ENCODE results near the gene COQ10A.
A peak's percentile ranks its signal among the peaks of the same experiment; 100 is the strongest.
"Not testable (repeated sequence)": the region's sequence is repeated elsewhere in the genome, so short reads cannot be mapped to it uniquely, and the experiment has no call there.

COQ10A gene

GRCh38 chr12:56242986-56243385, 23.8 kb upstream of the COQ10A start:
- DNase-seq: no peak

GRCh38 chr12:56243731-56244181, 23.0 kb upstream of the COQ10A start:
- DNase-seq: no peak

GRCh38 chr12:56244494-56244893, 22.2 kb upstream of the COQ10A start:
- no peak for DNase-seq

GRCh38 chr12:56247923-56248322, 18.8 kb upstream of the COQ10A start:
- no peak for DNase-seq

GRCh38 chr12:56248711-56249110, 18.0 kb upstream of the COQ10A start:
- no peak for DNase-seq

- no peak for DNase-seq
Measured at GRCh38 chr12:56252649-56253048, 14.1 kb upstream of the COQ10A start.

DNA sequence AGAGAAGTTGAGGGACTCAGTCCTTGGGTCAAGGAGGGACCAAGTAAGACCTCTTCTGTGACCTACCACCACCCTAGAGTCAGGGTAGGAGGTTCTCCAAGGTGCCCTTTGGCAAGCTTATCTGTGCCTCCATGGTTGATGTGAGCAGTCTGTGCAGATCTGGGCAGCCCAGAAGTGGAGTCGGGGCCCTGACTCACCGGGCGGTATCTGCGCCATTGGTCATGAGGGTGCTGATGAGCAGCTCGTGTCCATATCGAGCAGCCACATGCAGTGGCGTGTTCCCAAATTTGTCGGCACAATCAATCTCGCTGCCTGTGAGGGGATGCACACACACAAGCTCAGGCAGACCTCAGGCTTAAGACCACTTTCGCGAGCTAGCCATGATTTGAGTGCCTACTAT, 13.7 kb upstream of the COQ10A start:
- DNase-seq: no peak

DNA sequence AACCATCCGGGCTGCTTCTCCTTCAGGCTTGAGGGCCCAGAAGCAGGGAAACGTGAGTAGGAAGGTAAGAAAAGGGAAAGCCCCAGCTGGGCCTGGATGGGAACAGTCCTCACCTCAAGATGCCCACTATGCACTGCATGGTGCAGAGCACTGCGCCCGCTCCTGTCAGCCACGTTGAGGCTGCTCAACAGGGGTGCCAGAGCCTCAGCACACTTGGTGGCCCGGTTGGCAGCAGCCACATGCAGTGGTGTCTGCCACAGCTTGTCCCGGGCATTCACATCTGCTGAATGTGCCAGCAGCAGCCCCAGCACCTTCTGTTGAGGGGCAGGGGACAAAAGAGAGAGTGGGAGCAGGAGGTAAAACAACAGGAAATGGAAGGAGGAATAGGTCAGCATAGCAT, 11.1 kb upstream of the COQ10A start:
- no peak for DNase-seq

GRCh38 chr12:56256326-56256960, 10.3 kb upstream of the COQ10A start:
- peak in 2 of 56 donors; percentile 8 to 47 for DNase-seq

DNA sequence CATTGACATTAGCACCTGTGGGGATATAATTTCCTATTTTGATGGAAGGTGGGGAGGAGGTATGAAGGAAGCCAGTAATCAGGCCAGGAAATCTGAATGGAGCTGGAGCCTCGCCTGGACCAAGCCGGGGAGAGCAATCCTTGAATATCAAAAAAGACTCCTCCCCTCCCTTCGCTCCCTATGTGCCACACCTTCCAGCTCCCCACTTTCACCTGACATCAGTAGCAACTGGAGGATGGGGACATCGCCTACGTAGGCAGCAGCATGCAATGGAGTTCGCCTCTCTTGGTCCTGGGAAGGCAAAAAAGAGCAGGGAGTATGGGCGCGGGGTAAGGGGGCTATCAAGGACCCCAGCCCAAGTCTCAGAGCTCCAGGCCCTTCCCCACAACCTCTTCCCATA, 9.7 kb upstream of the COQ10A start:
- DNase-seq: peak in 8 of 56 donors; percentile 8 to 34 (median 22)

DNA sequence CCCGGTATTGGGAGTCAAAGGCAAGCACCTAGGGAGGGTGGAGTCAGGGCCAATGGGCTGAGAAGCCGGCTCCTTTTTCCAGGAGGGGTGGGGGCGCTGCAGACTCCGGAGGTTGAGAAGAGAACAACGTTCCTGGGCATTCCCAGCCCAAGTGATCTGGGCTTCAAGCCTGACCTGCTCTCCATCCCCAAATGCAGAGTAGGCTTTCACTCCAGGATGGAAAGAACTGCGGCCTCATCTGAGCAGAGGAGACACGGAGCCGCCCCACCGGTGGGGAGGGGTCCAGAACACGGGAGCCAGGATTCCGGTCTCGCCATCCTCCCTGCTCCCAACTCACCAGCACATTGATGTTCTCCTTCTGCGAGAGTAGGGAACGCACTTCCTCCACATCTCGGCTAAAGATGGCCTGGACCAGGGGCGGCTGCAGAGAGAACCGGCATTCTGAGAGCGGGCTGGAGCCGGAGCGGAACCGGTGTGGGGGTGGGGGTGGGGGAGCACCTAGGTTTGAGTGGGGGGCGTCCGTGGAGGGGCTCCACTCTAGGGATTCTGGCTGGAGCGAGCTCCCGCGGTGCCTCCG, 9.2 kb upstream of the COQ10A start:
- peak in 19 of 56 donors; percentile 2 to 52 (median 27) for DNase-seq

DNA sequence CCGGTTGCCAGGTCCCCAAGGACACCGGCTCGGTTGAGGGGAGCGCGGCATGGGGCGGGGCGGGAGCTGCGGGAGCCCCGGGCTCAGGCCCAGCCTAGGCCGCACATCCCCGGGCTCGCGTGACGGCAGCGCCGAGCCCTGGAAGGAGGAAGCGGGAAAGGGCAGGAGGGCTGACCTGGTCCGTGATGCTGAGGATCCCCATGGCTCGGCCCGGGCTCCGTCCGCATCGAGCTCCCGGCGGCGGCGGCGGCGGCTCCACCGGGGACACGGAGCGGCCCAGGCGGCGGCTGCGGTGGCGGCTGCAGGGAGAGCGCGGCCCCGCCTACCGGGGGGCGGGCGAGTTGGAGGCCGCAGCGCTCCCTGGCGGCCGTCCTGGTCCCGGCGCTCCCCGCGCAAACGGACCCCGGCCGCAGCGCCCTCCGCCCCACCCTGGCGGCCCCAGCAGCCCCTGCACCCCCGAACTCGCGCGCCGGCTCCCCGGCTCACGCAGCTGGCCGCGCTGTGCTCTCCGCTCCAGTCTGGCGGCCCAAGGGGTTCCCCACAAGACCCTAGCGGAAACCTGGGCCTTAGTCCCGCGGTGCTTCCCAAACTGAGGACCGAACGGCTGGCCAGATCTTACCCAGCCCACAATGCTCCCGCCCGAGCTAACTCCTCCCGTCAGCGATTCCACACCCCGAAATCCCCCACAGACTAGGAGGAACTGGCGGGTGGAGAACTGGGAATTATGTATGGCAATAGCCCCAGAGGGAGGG, 8.5 kb upstream of the COQ10A start, which contains the start of gene ANKRD52:
ANKRD52 (minus strand) TSS at position 317 of the 752 bp plus-strand sequence; CDS start at position 202, 115 bp downstream.
- DNase-seq: peak in 51 of 56 donors; percentile 24 to 84 (median 70)

GRCh38 chr12:56258820-56259183, 7.9 kb upstream of the COQ10A start:
- DNase-seq: no peak

GRCh38 chr12:56260380-56260779, 6.4 kb upstream of the COQ10A start:
- no peak for DNase-seq

DNA sequence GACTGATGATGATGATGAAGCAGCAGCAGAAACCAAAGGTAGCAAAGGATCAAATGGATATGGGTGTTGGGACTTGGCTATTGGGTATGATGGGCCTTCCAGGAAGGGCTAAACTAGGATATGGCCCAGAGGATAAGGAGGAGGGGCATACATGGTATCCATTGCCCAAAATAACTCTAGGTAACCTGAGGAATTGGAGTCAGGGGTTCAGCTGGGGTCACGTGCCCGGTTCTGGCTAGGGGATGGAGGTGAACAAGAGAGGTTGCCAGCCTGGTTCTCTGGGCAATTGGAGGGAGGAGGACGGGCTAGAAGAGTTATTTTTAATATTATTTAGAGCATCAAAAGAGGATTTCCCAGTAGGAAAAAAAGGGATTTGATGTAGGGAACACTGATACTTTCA, 5.8 kb upstream of the COQ10A start:
- DNase-seq: no peak

- no peak for DNase-seq
Measured at GRCh38 chr12:56261503-56262232, 5.1 kb upstream of the COQ10A start.

- DNase-seq: not testable (repeated sequence)
Measured at GRCh38 chr12:56262955-56263354, 3.8 kb upstream of the COQ10A start.

- not testable (repeated sequence) for DNase-seq
Measured at GRCh38 chr12:56266068-56266692, 562 bp upstream of the COQ10A start.

GRCh38 chr12:56267443-56268071, 815 bp downstream of the COQ10A start:
- DNase-seq: peak in 5 of 56 donors; percentile 13 to 57 (median 23)

DNA sequence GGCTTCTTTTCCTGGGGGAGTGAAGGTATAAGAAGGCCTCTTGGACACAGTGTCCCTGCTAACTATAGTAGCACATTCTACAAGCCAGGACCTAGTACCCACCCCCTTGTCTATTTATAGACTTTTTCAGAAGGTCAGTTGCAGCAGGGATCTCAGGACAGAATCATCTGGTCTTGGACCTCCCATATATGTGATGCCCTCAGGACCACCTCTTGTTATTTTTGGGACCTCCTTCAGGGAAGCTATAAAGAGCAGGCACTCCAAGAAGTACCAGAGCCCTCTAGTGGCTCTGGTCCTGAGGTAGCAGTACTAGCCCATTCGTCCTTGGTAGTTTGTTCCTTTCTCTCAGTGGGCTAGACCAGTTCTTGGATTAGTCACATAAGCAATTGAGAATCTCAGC, 4.3 kb downstream of the COQ10A start:
- no peak for DNase-seq

DNA sequence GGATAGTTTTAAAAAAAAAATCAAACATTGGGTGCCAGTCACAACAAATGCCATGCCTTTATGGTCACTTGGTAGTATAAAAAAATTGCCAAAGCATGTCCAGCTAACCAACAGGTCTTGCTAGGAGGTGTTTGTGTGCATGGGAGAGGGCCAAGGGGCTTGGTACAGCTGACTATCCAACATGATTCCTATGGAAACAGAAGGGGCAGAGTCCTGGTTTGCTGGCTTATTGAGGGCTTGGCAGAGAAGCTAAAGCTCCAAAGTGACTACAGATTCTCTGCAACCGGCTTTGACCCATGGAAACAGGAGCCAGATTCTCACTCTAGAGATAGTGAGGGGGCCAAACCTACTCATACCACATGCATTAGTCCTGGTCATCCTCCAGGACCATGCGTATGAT, 5.7 kb downstream of the COQ10A start:
- DNase-seq: not testable (repeated sequence)
